SHP77 (cell line): ENCODE measurements around the gene GPR15.

Source experiments
- DNase-seq, 2 experiments: peaks; one replicate each; lab custom pipeline; 2025; lab: John Stamatoyannopoulos, UW

The GPR15 gene

GRCh38 chr3:98531622-98532274 is at the start of gene GPR15:
GPR15 (plus strand) TSS chr3:98531978; CDS start chr3:98532034, 56 bp downstream.
- no peak for DNase-seq

- DNase-seq: peak; percentile 13 to 53
Measured at GRCh38 chr3:98482717-98483482, 48.9 kb upstream of the GPR15 start.

- DNase-seq: no peak
Measured at GRCh38 chr3:98483626-98484025, 48.2 kb upstream of the GPR15 start.

- no peak for DNase-seq
Measured at GRCh38 chr3:98497381-98497780, 34.4 kb upstream of the GPR15 start, which contains the start of gene OR5K2. OR5K2 (plus strand) TSS chr3:98497681; CDS start chr3:98497681, 0 bp downstream.

GRCh38 chr3:98500019-98500418 is 31.8 kb upstream of the GPR15 start:
- DNase-seq: peak; percentile 89 to 96

- peak; percentile 13 to 54 for DNase-seq
Measured at GRCh38 chr3:98501270-98501669, 30.5 kb upstream of the GPR15 start.

- no peak for DNase-seq
Measured at GRCh38 chr3:98501863-98502576, 29.8 kb upstream of the GPR15 start.

GRCh38 chr3:98504539-98504938 is 27.2 kb upstream of the GPR15 start:
- no peak for DNase-seq

- no peak for DNase-seq
Measured at GRCh38 chr3:98508582-98508981, 23.2 kb upstream of the GPR15 start.

GRCh38 chr3:98512576-98512975 is 19.2 kb upstream of the GPR15 start:
- no peak for DNase-seq

GRCh38 chr3:98513091-98513511 is 18.7 kb upstream of the GPR15 start:
- DNase-seq: no peak

GRCh38 chr3:98513736-98514135 is 18.0 kb upstream of the GPR15 start:
- no peak for DNase-seq

GRCh38 chr3:98514948-98515347 is 16.8 kb upstream of the GPR15 start:
- no peak for DNase-seq

GRCh38 chr3:98518816-98519215 is 13.0 kb upstream of the GPR15 start:
- no peak for DNase-seq

- DNase-seq: no peak
Measured at GRCh38 chr3:98519351-98519750, 12.4 kb upstream of the GPR15 start.

- peak; percentile 48 to 52 for DNase-seq
Measured at GRCh38 chr3:98521897-98522543, 9.8 kb upstream of the GPR15 start.

- peak; percentile 98 to 99 for DNase-seq
Measured at GRCh38 chr3:98522544-98523281, 9.1 kb upstream of the GPR15 start, which contains the start of gene CLDND1. CLDND1 (minus strand) TSS chr3:98522902; CDS start chr3:98521424, 1,478 bp downstream.

- DNase-seq: no peak
Measured at GRCh38 chr3:98525494-98525893, 6.3 kb upstream of the GPR15 start.

- DNase-seq: no peak
Measured at GRCh38 chr3:98528474-98529346, 3.1 kb upstream of the GPR15 start.

- DNase-seq: no peak
Measured at GRCh38 chr3:98529856-98530459, 1.8 kb upstream of the GPR15 start.
